Tibial nerve (tissue), 4 donors: ENCODE measurements around the gene STOM. TPM values are rescaled to one million over a fixed set of nuclear protein-coding genes. Genes with fewer than 3 reads are reported as not detected.

Source experiments
- DNase-seq, 2 donors: peaks; one replicate each; pipeline ENCODE4 v3.0.0-alpha.2; 2019; ENCODE audit warnings: low spot score in 2 of 2
- H3K27ac ChIP-seq, 4 donors: fragments of 200-600 bp; sonication (generic) in 3 of 4; one replicate each; pipeline ENCODE4 v1.5.1; 2017 to 2019; ENCODE audit warnings: mild to moderate bottlenecking in 1 of 4
- H3K27me3 ChIP-seq, 2 donors: fragments of 200-600 bp; sonication (generic) in 1 of 2; one replicate each; pipeline versions ENCODE4 v1.5.1 to v1.6.0; 2017 to 2019
- H3K36me3 ChIP-seq, 3 donors: fragments of 200-600 bp; sonication (generic); one replicate each; pipeline ENCODE4 v1.5.1; 2018 to 2019
- H3K4me1 ChIP-seq, 4 donors: fragments of 200-600 bp; sonication (generic) in 3 of 4; one replicate each; pipeline ENCODE4 v1.5.1; 2017 to 2019
- H3K4me3 ChIP-seq, 4 donors: fragments of 200-600 bp; sonication (generic) in 3 of 4; one replicate each; pipeline ENCODE4 v1.5.1; 2017 to 2019; ENCODE audit warnings: mild to moderate bottlenecking in 1 of 4, moderate library complexity in 1 of 4
- H3K9me3 ChIP-seq, 4 donors: fragments of 200-600 bp; sonication (generic) in 3 of 4; one replicate each; pipeline ENCODE4 v1.5.1; 2017 to 2019
- CTCF ChIP-seq, 5 experiments: fragments of 200-600 bp in 3 of 5; fragments of 450-650 bp in 2 of 5; sonication (generic) in 3 of 5; IDR thresholded peaks; one replicate each; pipeline ENCODE4 v1.5.1; 2016 to 2019; ENCODE audit warnings: antibody characterized with exemption in 5 of 5, mild to moderate bottlenecking in 3 of 5, moderate library complexity in 2 of 5
- EP300 ChIP-seq, 2 donors: sonication (generic); formaldehyde crosslinking; IDR thresholded peaks; one replicate each; pipeline ENCODE4 v1.6.1; 2017; ENCODE audit warnings: antibody characterized with exemption in 2 of 2, mild to moderate bottlenecking in 1 of 2
- POLR2A ChIP-seq, 2 donors: fragments of 450-650 bp; IDR thresholded peaks; one replicate each; pipeline ENCODE4 v1.6.1; 2017; ENCODE audit warnings: antibody characterized with exemption in 2 of 2, mild to moderate bottlenecking in 2 of 2, moderate library complexity in 2 of 2
- WGBS, 2 donors: methylation state at CpG; one replicate each; pipeline ENCODE4 v1.1.5; 2018; 5-methylcytosine and 5-hydroxymethylcytosine counted together
- total RNA-seq, 4 donors: library from RNA; depleted of rRNA; stranded (reverse); fragments of >200 nt; gene quantifications; one replicate each; pipeline ENCODE4 v1.1.0, GENCODE V29; 2016

STOM gene
- total RNA-seq, 4 donors from 2014 or later: 164 to 310 (median 232) TPM

GRCh38 chr9:121322037-121322736, 47.9 kb downstream of the STOM start:
- no peak for DNase-seq
- Histone ChIP-seq H3K4me3 (no peak overlapping the region), H3K36me3 (peaks cover 17 to 90% (median 18%) of the 10 kb centered on the region in 3 donors), H3K27me3 (no peaks in the 10 kb centered on the region), H3K27ac (peak overlapping the region in 3 of 4 donors; percentile 5 to 89 (median 84)), H3K4me1 (peaks cover 0 to 96% (median 39%) of the 10 kb centered on the region in 4 donors), H3K9me3 (no peaks in the 10 kb centered on the region)
- WGBS, 2 donors: 60 to 73% methylated on average over 5 of the region's 5 CpGs
- no peak for TF ChIP-seq CTCF (IDR thresholded peaks at IDR 0.05)
- no peak for TF ChIP-seq EP300 (IDR thresholded peaks at IDR 0.05)
- no peak for TF ChIP-seq POLR2A (IDR thresholded peaks at IDR 0.05)

GRCh38 chr9:121321016-121321503, 49.0 kb downstream of the STOM start:
- no peak for DNase-seq
- H3K4me1 ChIP-seq: peaks cover 0 to 96% (median 39%) of the 10 kb centered on the region in 4 donors
- peak overlapping the region; percentile 9 to 89 (median 68) for H3K27ac ChIP-seq
- H3K4me3 ChIP-seq: no peak overlapping the region
- H3K9me3 ChIP-seq: no peaks in the 10 kb centered on the region
- TF ChIP-seq EP300 (IDR thresholded peaks at IDR 0.05): no peak
- no peak for TF ChIP-seq CTCF (IDR thresholded peaks at IDR 0.05)
- no peak for TF ChIP-seq POLR2A (IDR thresholded peaks at IDR 0.05)
- 78 to 86% methylated on average over 7 to 10 of the region's 10 CpGs for WGBS, 2 donors
- H3K36me3 ChIP-seq: peaks cover 17 to 90% (median 18%) of the 10 kb centered on the region in 3 donors
- H3K27me3 ChIP-seq: no peaks in the 10 kb centered on the region

- TF ChIP-seq EP300 (IDR thresholded peaks at IDR 0.05): no peak
- no peak for TF ChIP-seq POLR2A (IDR thresholded peaks at IDR 0.05)
- TF ChIP-seq CTCF (IDR thresholded peaks at IDR 0.05): no peak
- no peak overlapping the region for H3K4me3 ChIP-seq
- peaks cover 17 to 90% (median 24%) of the 10 kb centered on the region in 3 donors for H3K36me3 ChIP-seq
- peaks cover 0 to 96% (median 31%) of the 10 kb centered on the region in 4 donors for H3K4me1 ChIP-seq
- no peaks in the 10 kb centered on the region for H3K9me3 ChIP-seq
- no peak for DNase-seq
- WGBS, 2 donors: 76 to 77% methylated on average over 5 of the region's 5 CpGs
- H3K27me3 ChIP-seq: no peaks in the 10 kb centered on the region
- H3K27ac ChIP-seq: peak overlapping the region; percentile 53 to 89 (median 76)
These were observed 50.7 kb downstream of the STOM start for GRCh38 chr9:121319383-121319780.

GRCh38 chr9:121318631-121319382, 51.2 kb downstream of the STOM start:
- DNase-seq: no peak
- Histone ChIP-seq H3K4me3 (no peak overlapping the region), H3K27ac (peak overlapping the region; percentile 63 to 89 (median 76)), H3K36me3 (peaks cover 14 to 90% (median 27%) of the 10 kb centered on the region in 3 donors), H3K4me1 (peaks cover 0 to 94% (median 29%) of the 10 kb centered on the region in 4 donors), H3K9me3 (no peaks in the 10 kb centered on the region), H3K27me3 (no peaks in the 10 kb centered on the region)
- peak in 1 of 2 donors; percentile 43 for TF ChIP-seq EP300 (IDR thresholded peaks at IDR 0.05)
- TF ChIP-seq CTCF (IDR thresholded peaks at IDR 0.05): no peak
- TF ChIP-seq POLR2A (IDR thresholded peaks at IDR 0.05): no peak
- 82 to 87% methylated on average over 19 of the region's 19 CpGs for WGBS, 2 donors
